Progenitor cell of endocrine pancreas (in vitro differentiated cells): Measurements from ENCODE around the gene TARP.

Source experiments
- DNase-seq: peaks from one replicate; pipeline ENCODE4 v3.0.0; 2021; ENCODE audit warnings: low spot score; ENCODE audit not compliant: unreplicated experiment
- H3K27ac Mint-ChIP-seq: 2 replicates; pipeline ENCODE4 v1.8.0; 2021; ENCODE audit warnings: mild to moderate bottlenecking, moderate library complexity, mixed read lengths
- H3K27me3 Mint-ChIP-seq: 2 replicates; pipeline ENCODE4 v1.8.0; 2021; ENCODE audit warnings: mixed read lengths
- H3K36me3 Mint-ChIP-seq: 2 replicates; pipeline ENCODE4 v1.8.0; 2022; ENCODE audit warnings: mixed read lengths; ENCODE audit not compliant: insufficient read depth
- H3K4me1 Mint-ChIP-seq: 2 replicates; pipeline ENCODE4 v1.8.0; 2021; ENCODE audit warnings: low read depth, mixed read lengths
- H3K4me3 Mint-ChIP-seq: 2 replicates; pipeline ENCODE4 v1.8.0; 2021; ENCODE audit warnings: low read depth, mild to moderate bottlenecking, moderate library complexity, mixed read lengths
- H3K9me3 Mint-ChIP-seq: 2 replicates; pipeline ENCODE4 v1.8.0; 2021; ENCODE audit warnings: low read depth, mixed read lengths
- TF ChIP-seq, protein P1 (sequence below): fragments of 200-600 bp; sonication (generic); IDR thresholded peaks from one replicate; pipeline ENCODE4 v1.5.0; 2021; ENCODE audit warnings: antibody characterized with exemption, mild to moderate bottlenecking; ENCODE audit not compliant: unreplicated experiment

The TARP gene

DNA sequence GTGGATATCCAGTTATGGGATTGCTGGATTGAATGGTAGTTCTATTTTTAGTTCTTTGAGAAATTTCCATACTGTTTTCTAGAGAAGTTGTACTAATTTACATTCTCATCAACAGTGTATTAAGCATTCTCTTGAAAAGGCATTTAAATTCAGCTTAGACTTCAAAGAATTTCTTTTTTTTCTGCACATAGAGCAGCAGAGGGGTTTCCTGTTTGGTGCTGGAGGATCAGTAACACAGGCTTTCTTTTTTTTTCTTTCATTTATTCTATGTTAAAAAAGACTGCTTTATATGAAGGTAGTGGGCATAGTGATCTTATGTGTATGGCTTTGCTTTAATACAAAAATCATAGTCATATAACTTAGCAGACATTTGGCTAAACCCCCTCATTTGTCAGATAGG lies 47.6 kb upstream of the TARP start:
- Mint-ChIP-seq H3K4me3 (no peak overlapping the region), H3K36me3 (no peaks in the 10 kb centered on the region), H3K9me3 (no peaks in the 10 kb centered on the region), H3K27me3 (peaks cover 14% of the 10 kb centered on the region), H3K4me1 (peaks cover 14% of the 10 kb centered on the region), H3K27ac (no peak overlapping the region)
- no peak for DNase-seq
- TF ChIP-seq, protein P1, sequence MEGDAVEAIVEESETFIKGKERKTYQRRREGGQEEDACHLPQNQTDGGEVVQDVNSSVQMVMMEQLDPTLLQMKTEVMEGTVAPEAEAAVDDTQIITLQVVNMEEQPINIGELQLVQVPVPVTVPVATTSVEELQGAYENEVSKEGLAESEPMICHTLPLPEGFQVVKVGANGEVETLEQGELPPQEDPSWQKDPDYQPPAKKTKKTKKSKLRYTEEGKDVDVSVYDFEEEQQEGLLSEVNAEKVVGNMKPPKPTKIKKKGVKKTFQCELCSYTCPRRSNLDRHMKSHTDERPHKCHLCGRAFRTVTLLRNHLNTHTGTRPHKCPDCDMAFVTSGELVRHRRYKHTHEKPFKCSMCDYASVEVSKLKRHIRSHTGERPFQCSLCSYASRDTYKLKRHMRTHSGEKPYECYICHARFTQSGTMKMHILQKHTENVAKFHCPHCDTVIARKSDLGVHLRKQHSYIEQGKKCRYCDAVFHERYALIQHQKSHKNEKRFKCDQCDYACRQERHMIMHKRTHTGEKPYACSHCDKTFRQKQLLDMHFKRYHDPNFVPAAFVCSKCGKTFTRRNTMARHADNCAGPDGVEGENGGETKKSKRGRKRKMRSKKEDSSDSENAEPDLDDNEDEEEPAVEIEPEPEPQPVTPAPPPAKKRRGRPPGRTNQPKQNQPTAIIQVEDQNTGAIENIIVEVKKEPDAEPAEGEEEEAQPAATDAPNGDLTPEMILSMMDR = no peak

GRCh38 chr7:38319873-38320272 lies 46.4 kb upstream of the TARP start:
- peaks cover 14% of the 10 kb centered on the region for H3K4me1 Mint-ChIP-seq
- H3K27me3 Mint-ChIP-seq = peaks cover 10% of the 10 kb centered on the region
- TF ChIP-seq, protein P1 = no peak
- no peak overlapping the region for H3K4me3 Mint-ChIP-seq
- H3K9me3 Mint-ChIP-seq = no peaks in the 10 kb centered on the region
- H3K27ac Mint-ChIP-seq = no peak overlapping the region
- no peak for DNase-seq
- no peaks in the 10 kb centered on the region for H3K36me3 Mint-ChIP-seq

- H3K27me3 Mint-ChIP-seq = peaks cover 10% of the 10 kb centered on the region
- peaks cover 14% of the 10 kb centered on the region for H3K4me1 Mint-ChIP-seq
- peak overlapping the region; percentile 30 for H3K27ac Mint-ChIP-seq
- no peaks in the 10 kb centered on the region for H3K9me3 Mint-ChIP-seq
- DNase-seq = no peak
- no peaks in the 10 kb centered on the region for H3K36me3 Mint-ChIP-seq
- TF ChIP-seq, protein P1 = peak; percentile 61
- H3K4me3 Mint-ChIP-seq = no peak overlapping the region
Observed at GRCh38 chr7:38318803-38319416, 45.5 kb upstream of the TARP start.

DNA sequence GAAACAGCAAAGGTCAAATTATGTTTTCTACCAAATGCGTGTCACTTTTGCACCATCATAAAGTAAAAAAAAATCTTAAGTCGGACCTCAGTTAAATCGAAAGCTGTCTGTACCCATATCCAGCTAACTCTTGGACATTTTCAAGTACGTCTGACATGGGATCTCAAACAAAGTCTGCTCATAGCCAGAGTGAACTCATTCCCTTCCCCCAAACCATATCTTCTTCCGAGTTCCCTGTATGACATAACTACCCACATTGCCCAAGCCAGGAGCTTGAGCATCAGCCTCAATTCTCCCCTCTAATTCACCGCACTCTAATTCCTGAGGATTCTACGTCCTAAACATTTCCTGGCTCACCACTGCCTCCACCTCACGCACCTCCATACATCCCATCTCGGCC lies 44.8 kb upstream of the TARP start:
- Mint-ChIP-seq H3K4me1 (peaks cover 14% of the 10 kb centered on the region), H3K9me3 (no peaks in the 10 kb centered on the region), H3K36me3 (no peaks in the 10 kb centered on the region), H3K4me3 (no peak overlapping the region), H3K27ac (no peak overlapping the region), H3K27me3 (peaks cover 5% of the 10 kb centered on the region)
- no peak for DNase-seq
- TF ChIP-seq, protein P1 = no peak

DNA sequence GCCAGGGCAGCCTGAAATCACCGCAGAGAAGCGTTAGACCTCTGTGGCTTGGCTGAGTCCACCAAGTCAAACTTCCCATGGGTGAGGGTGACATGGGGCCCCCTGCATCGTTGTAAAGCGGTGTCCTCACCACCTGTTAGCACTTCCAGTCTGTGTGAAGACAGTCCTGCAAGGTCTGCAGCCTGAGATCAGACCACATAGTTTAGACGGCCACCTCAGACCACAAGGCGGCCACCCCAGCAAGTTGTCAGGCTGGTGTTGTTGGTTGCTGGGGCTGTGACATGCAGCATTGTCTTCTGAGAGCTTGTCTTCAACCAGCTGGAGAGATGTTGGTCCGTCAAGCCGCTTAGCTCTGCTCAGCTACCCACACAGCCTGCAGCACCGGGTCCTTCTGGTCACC lies 44.1 kb upstream of the TARP start:
- Mint-ChIP-seq H3K36me3 (no peaks in the 10 kb centered on the region), H3K27ac (no peak overlapping the region), H3K4me3 (no peak overlapping the region), H3K4me1 (peaks cover 14% of the 10 kb centered on the region), H3K27me3 (no peaks in the 10 kb centered on the region), H3K9me3 (no peaks in the 10 kb centered on the region)
- DNase-seq = no peak
- TF ChIP-seq, protein P1 = no peak
